GM19455 (cell line): ENCODE results near the gene KCNQ5.
"Not testable (repeated sequence)": the region's sequence is repeated elsewhere in the genome, so short reads cannot be mapped to it uniquely, and the experiment has no call there.

ENCODE experiments used
- ATAC-seq: cut with Tn5 transposase; IDR thresholded peaks from one replicate; pipeline ENCODE4 v1.9.1; 2021; ENCODE audit not compliant: unreplicated experiment

KCNQ5 gene

DNA sequence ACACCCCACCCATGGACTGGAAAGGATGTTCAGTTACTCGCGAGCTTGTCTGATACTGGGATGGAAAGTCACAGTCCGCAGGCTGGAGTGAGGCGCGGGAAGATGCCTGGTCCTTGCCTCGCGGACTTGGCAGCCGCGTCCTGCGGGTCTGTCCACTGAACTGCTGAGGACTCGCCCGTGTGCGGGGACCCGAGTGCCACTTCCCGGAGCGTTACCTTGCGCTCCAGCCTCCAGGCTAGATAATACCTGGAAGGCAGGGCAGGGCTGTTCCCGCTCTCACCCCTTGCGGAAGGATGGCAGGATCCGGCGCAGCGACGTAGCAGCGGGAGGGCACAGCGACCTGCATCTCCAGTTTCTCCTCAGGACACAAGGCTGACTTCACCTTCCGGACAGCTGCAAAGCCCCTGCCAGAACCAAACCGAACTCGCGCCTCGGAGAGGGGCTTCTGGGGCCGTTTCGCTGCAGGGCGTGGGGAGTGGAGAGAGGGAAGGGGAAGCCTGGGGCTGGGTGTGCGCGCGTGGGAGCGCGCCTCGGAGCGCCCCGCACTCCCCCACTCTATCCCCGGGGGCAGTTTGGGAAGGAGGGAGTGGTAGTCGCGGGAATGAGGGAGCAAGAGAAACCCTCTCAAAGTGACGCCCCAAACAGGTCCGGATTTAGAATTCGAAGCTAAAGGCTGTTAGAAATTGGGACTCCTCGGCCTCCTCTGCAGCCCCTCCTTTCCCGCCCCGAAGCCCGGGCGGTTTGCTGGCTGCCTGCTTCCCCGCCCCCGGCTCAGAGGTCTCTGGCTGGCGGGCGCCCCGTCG, at the start of gene KCNQ5:
Gene KCNQ5 (plus strand): TSS at position 774 of the 803 bp plus-strand sequence.
- peak; percentile 19 for ATAC-seq

DNA sequence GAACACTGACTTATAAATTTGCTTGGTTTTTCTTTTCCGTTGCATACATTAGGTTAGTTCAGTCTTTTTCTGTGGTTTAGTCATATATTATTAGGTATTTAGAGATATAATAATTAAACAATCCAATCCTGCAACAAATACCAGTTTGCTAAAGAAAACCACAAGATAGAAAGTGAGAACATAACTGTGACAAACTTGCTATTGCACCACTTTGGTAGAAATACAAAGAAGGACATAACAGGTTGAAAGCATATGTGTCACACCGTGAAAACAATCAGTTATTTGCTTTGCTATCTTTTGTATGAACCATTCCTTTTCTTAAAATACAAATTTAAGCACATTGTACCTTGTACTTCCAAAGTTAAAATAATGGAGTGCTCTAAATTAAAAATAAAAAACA, 42.0 kb upstream of the KCNQ5 start:
- peak; percentile 60 for ATAC-seq

DNA sequence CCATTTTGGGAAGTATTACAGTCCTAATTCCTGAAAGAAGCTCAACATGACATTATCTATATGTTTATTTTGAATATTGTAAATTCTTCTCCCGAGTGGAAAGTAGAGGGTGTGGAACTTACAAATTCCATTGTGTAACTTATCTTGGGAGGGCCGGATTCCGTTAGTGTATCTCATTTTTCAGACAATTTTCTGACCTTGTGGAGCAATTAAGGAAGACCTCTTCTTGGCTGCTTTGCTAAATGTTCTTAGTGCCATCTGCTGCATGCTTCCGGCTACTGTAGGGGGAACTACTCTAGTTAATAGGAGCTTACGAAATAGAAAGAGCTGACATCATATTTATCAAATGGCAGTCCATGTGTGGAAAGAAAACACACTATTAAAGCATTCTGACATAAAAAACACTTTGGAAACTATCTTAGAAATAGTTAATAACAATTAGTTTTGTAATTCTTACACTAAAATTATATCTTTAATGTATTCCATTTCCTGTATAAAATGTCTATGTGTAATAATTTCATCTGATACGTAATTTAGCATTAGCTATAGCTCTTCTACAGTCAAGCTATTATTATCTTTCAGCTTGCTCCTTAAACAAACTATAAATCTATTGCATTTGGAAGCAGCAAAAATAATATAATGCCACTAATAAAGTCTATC, 41.5 kb upstream of the KCNQ5 start:
- ATAC-seq, result peak; percentile 76

DNA sequence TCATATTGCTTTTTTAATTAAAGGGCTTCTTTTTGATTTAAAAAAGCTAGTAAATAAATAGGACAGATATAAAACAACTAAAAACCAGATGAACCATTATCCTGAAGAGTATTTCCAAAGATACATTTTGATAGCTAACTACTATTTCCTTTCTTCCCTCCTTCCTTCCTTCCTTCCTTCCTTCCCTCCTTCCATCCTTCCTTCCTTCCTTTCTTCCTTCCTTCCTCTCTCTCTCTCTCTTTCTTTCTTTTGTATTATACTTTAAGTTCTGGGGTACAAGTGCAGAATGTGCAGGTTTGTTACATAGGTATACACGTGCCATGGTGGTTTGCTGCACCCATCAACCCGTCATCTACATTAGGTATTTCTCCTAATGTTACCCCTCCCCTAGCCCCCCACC, 40.9 kb upstream of the KCNQ5 start:
- not testable (repeated sequence) for ATAC-seq

DNA sequence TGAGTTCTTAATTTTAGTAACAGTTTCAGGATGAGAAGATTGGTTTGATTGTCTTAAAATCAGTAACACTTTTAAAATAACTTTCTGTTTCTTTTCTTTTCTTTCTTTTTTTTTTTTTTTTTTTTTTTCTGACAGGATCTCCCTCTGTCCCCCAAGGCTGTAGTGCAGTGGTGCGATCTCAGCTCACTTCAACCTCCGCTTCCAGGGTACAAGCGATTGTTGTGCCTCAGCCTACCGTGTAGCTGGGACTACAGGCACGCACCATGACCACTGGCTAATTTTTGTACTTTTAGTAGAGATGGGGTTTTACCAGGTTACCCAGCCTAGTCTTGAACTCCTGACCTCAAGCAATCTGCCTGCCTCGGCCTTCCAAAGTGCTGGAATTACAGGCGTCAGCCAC, 33.7 kb upstream of the KCNQ5 start:
- no peak for ATAC-seq

DNA sequence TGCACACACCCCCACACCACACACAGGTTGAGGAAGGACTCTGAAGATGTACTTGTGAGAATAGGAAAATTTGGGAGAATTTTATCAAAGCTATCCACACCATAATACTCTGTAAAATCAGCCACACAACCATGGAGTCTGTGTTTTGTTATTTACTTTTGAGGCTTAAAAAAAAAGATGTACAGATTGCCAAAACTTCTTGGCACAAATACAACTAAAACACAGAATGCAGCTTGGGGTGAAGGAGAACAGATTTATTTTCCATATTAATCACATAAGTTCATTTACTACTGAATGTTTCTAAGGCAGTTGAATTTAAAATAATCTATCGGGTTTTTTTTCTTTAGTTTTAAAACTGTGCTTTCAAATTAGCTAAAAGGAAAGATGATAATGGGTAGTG, 32.8 kb upstream of the KCNQ5 start:
- no peak for ATAC-seq

DNA sequence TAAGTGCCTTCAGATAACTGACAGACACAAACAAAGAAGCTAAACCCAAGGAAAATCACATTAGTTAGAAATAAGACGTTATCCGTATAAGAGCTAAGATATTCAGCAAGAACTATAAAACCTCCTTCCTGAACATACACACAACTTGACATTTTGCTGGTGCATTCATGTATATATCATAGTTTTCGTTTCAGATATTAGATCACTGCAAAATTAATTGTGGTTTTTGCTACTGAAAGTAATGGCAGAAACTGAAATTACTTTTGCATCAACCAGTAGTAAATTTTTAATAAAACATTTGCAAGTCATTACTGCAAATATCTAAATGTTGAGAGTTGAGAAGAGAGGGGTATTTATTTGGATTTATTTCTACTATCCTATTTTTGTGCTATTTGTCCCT, 26.1 kb upstream of the KCNQ5 start:
- ATAC-seq, result no peak

DNA sequence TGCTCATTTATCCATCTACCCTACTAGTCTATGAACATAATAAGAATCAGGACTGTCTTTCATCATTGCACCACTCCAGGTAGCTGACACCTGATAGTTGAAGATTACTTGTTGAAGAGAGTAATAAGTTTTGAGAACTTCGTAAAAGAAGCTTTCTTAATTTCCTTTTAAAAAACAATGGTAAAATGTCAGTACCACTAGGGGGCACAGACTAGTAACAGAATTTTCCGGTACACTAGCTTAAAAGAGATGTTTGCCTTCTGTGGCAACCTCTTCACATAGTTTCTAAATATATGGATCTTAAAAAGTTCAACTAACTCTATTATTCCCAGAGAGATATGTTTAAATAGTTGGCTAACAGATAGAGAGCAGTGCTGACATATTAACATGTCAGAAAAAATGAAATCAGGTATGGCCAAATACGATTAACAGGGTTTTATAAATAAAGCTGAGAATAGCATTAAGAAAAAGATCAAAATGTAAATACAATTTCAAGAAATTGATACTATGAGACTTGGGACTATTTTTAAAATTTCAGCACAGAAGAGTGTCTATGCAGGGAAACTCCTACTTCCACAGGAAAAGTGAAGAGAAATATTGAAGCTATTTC, 5.4 kb upstream of the KCNQ5 start:
- ATAC-seq, result no peak

DNA sequence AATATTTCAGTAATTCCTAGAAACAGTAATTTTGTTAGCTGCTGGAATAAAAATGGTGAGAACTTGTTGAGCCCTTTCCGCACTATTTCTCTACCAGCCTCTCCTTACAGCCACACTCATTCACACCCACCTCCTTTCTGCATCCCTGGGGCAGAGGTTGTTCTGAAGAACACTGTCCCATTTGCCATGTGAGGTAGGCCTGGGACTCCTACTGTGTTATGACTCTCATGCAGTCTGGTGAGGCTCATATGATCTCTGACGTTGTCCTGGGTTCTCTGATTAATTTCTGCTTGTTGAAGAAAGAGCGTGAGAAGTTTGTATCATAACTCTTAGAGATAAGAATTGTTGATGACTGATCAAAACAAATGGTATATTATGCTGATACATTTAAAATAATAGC, 4.1 kb upstream of the KCNQ5 start:
- no peak for ATAC-seq

DNA sequence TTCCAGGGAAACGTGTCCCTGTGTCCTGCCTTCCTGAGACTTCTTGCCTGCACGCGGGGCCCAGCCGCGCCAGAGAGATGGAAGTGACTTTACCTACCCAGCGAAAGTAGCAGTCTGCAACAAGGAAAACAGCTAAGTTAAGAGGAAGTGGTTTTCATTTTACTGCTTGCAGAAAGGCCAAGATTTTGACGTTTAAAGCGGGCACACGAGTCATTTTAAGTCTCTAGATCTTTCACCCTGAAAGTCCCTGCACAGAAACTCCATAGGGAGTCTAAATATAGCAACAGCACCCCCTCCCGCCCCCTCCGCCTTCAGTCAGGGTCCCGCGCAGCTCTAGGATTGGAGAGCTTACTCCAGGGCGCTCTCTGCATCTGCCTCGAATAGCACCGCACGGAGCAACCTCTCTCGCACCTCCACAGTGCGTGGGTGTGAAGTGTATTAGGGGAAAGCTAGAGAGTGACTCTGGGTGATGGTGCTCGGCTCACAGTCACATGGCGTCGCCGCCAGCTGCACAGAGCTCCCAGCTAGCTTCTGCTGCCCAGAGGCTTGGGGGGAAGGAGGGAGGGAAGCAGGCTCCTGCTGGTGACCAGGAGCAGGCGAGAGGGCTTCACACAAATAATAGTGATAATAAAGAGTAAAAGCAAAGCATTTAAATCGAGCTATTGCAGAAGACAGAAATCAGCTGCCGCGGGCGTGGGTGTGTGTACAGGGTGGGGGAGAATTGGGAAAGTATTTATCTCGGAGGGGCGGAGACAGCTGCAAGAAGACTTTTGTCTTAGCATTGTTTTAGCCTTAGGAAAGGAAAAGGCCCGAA, 1.8 kb upstream of the KCNQ5 start:
- peak; percentile 46 for ATAC-seq

DNA sequence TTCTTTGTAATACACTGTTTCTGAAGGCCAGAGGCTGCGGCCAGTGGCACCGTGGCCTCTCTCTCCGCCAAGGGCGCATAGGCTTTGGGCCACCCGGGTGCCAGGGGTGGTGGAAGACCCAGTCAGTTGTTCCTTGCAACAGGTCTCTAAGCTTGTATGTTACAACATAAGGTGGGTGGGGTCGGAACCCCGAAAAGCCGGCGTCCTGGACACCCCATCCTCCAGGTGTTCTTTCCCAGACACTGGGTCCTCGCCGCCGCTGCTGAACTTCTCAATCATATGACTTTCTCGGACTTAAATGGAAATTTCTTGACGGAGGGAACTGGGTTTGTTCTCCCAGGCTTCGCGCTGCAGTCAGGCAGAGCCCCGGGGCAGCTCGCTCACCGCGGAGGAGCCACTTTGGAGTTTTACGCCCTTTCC, 983 bp upstream of the KCNQ5 start:
- ATAC-seq, result peak; percentile 0

DNA sequence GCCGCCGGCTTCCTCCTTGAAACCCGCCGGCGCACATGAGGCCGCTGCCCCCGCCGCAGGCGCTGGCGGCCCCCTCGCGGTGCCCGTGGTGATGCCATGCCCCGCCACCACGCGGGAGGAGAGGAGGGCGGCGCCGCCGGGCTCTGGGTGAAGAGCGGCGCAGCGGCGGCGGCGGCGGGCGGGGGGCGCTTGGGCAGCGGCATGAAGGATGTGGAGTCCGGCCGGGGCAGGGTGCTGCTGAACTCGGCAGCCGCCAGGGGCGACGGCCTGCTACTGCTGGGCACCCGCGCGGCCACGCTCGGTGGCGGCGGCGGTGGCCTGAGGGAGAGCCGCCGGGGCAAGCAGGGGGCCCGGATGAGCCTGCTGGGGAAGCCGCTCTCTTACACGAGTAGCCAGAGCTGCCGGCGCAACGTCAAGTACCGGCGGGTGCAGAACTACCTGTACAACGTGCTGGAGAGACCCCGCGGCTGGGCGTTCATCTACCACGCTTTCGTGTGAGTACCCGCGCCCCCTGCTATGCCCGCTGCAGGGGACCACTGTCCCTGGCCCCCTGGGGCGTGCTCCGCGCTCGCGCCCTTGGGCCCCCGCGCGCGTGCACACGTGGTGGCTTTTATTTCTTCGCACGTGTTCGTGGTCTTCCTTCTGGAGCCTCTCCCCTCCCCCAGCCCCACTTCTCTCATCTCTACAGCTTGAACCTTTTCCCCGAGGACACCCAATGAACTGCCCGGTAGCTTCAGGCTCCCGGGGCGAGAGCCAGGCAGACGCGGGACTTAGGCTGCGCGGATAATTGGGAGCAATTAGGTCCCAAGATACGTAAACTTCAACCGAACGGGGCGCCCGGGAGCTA, 453 bp downstream of the KCNQ5 start:
- ATAC-seq, result peak; percentile 32

DNA sequence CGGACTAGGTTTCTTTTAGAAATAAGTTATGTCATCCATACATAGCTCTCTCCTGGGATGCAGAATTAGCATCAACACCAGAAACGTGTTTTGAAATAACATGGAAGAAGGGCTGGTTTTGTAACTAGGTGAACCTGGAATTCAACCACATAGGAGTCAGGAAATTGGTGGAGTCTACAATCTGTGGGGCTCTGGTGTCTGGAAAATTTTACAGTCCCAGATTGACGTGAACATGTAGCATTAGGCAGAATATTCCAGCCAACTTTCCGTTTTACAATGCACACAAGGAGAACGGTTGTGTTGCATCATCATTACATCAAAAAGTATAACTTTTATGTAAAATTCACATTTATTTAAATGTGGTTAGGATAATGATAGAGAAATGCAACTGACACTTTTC, 1.9 kb downstream of the KCNQ5 start:
- no peak for ATAC-seq

DNA sequence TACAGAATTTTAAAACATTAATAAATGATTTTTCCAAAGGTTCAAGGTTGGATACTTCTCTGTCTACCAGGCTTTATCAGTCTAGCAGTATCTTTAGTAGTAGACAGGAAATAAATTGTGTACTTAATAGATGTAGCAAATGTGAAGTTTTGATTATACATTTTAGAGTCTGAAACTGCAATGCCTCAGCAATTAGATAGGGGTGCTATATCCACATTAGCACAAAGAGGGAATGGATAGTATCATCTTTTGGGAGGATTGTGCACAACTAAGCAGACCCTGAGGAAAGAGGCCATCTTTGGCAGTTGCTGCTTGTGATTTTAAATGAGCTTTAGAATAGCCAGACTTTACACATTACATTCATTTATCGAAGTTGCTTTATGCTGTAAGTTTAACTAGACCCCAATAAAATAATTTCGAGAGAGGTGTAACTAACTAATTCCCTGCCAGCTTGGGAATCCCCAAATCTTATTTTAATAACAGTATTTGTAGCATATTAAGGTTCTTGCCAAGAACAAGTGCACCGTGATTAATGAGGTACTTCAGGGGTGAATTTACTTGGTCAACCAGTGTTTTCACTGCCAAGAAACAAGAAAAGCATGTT, 2.8 kb downstream of the KCNQ5 start:
- no peak for ATAC-seq

DNA sequence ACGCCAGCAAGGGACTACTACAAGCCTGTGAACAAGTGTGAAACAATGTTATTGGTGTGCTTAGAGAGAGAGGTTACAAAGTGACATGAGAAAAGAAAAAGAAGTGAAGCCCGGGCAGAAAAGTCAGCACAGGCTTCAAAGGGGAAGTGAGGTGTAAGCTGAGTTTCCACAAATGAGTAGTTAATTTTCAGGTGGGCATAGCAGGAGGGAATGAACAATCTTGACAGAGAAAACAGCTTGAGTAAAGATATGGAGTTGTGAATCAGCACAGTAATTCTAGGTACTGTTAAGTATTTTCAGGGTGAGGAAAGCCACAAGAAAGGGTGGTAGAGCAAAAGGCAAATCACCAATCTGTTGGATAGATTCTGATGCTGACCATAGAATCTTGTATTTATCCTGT, 4.3 kb downstream of the KCNQ5 start:
- ATAC-seq, result peak; percentile 27

DNA sequence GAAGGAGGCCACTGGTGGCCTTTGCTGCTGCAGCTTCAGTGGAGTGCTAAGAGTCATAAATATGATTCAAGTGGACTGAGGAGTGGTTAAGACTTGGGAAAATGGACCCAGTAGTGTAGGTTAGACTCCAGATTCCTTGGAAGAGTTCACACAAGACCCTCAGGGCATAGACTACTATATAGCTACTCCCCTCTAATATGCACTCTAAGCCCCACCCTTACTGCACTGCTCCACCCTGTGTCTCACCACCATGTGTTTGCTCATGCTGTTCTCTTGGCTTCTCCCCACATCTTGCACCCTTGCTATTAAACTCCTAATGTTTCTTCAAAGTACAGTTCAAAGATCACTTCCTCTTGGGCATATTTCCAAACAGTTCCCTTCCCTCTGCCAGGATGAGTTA, 5.7 kb downstream of the KCNQ5 start:
- no peak for ATAC-seq

DNA sequence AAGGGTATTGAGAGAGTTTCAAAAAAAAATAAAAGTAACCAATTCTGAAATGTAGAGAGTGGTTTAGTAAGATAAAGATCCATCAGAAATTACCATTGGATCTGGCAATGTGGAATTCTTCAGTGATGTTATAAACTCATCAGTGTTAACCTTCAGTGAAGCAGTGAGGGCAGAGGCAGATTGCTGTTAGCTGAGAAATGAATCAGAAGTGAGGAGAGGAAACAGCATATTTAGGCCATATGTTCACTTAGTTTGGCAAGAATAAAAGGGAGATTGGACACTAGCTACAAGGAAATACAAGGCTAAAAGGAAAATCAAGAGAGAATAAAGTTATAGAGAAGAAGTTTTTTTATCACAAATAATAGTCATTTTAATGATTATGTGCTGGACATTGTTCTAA, 9.6 kb downstream of the KCNQ5 start:
- no peak for ATAC-seq

DNA sequence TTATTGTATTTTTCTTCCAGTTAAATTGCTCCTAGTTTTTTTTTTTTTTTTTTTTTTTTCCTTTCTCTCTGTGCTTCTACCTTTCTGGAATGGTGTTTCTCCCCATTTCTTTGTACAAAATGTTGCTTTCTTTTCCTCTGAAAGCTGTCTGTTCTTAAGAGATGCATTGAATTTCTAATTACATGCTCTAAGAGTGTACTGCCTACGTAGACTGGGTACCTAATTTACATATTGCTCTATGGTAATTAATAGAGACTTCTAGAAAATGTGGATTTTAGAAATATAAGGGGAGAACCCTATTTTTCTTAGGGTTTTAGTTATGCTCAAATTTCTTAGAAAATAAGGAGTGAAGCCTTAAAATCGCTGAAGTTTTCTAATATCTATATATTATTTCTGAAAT, 13.8 kb downstream of the KCNQ5 start:
- ATAC-seq, result no peak

DNA sequence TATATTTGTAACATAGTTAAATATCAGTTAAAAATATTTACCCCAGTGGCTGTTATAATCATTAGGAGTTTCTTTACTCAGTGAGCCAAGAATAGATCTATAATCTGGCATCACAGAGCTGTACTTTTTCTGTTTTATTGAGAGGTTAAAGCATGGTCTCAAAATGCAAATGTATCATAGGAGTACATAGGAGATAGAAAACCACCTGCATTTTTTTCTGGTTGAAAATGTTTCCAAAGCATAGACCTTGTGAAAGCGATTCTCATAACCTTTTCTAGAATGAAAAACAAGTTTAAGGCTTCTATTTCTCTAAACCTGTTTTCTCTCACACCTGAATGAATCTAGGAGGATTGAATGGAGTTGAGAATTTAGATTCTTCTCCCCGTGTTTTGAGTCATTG, 14.4 kb downstream of the KCNQ5 start:
- ATAC-seq, result peak; percentile 94

DNA sequence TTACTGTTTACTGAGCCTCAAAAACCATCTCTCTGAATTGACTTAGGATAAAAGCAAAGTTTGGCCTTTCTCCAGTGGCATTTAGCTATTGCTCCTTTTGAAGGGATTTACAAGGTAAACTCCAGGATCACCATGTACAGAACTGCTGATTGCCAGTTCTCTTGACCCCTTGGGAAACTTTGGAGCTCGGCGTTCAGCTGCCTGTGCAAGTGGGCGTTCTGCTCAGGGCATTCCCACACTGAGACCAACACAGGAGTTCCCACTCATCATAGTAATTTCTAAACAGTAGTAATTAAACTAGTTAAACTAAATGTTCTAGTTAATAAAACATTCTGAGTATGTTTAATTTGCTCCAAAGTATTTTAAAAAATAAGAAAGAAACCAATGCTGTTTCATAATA, 14.9 kb downstream of the KCNQ5 start:
- ATAC-seq, result no peak
